GM20431 (cell line): ENCODE measurements around the gene ABLIM2.

Experiments
- in situ Hi-C: fragments of 300-500 bp; cut with MseI, MboI; formaldehyde crosslinking; loops from one replicate; pipeline ENCODE4 v1.15.0; 2020; ENCODE audit warnings: low sequenced_read_pairs; ENCODE audit not compliant: unreplicated experiment

Gene ABLIM2

DNA sequence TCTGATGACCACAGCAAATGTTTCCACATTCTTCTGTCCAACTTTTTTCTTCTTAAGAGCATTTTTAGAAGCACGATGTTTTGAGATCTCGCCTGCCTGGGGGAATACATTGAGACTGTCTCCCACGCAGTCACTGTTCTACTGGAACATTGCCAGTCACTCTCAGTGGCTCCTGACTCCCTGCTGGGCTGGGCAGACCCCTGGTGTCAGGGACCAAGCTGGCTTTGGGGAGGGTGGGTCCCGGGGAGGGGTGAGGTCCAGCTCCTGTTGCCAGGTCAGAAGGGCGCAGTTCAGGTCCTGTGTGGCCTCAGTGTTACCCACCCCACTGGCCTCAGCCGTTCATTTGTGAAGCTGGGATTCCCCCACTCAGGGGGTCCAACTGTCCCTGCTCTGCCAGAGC is 18.9 kb upstream of the ABLIM2 start:
- in situ Hi-C loops, result no loop called here

DNA sequence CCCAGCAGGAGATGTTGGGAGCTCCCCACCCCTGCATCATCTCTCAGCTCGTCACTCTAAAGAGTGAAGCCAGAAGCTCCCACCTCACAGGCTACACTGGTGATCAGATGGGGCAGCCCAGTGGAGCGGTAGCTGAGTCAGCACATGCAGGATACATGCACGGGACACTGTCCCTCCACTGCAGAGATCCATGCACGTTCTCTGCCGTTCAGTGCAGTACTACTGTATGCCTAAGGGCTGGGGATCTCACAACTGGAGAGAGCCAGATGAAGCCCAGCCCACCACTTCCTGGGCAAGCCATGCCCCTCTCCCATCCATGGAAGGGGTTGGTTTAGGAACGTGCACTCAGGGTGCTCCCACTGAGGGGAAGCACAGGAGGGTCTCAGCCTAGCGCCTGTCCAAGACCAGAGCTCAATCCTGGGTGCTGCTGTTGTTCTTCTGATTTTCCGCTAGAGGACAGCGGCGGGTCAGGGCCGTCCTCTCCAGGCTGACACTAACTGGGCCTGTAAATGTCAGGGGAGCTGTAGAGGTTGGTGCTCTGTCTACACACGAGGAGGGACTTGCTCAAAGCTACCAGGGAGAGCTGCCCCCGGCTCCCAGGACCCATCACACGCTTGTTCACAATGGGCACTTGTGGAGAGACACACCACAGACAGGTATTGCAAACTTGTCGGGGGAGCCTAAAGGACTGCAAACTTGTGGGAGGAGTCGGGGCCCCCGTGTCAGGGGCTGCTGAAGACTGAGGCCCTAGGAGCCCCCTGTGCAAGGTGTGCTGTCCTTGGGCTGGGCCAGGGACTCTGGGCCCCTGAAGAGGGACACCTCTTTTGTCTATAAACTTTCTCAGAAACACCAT is 18.2 kb upstream of the ABLIM2 start:
- in situ Hi-C loops, result no loop called here

GRCh38 chr4:8175686-8176085 is 17.1 kb upstream of the ABLIM2 start:
- in situ Hi-C loops, result no loop called here

DNA sequence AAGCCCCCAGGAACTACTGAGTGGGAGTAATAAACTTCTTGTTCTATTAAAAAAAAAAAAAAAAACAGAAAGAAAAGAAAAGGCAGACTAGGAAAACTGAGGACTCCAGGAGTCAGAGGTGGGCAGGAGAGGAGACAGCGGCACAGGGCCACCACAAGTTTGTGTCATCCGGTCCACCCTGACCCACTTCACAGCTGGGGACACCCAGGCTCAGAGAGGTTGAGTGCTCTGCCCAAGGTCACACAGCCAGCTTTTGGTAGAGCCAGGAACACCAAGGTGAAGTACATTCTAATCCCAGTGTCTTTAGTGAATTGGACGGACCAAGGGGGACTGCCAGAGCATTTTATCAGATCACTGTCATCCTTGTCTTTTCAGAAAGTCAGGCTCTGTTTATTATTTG is 16.4 kb upstream of the ABLIM2 start:
- in situ Hi-C loops, result no loop called here

GRCh38 chr4:8173492-8174242 is 15.1 kb upstream of the ABLIM2 start:
- in situ Hi-C loops, result no loop called here

DNA sequence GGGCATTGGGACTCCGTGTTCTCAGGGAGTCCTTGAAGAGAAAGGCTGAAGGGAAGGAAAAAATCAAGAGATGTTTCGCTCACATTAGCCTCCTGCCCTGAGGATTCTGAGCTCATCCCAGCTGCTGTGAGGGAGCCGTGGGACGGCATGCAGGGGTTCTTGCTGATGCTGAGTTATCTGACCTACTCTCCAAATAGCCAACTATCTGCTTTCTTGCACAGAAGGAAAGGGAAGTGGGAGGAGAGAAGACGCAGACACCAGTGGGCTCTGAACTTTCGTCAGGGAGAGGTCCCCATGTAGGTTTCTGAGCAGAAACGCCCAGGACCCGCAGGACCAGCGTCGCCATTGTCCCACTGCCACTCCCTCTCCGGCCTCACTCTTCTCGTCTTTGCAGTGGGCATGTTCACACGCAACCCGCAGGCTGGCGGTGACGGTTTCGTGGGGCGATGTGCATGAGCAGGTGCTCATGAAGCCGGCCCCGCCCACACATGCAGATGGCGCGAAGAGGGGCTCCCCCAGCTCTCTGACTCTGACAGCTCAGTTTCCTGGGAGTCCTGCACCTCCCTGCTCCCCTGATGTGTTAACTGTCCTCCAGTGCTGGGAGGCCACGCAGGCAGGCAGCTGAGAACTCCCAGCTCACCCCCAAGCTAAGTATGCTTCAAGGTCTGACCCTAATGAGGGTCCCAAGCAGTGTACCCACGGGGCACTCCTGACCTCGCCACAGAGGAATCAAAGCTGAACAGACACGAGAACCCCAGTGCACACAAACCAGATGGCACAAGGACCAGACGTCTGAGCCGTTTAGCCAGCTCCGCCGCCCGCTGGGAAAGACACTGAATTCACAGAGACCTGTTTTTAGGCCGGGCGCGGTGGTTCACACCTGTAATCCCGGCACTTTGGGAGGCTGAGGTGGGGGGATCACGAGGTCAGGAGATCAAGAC is 13.6 kb upstream of the ABLIM2 start:
- in situ Hi-C loops, result no loop called here

- in situ Hi-C loops, result no loop called here
These were observed 12.7 kb upstream of the ABLIM2 start for GRCh38 chr4:8171266-8171665.

DNA sequence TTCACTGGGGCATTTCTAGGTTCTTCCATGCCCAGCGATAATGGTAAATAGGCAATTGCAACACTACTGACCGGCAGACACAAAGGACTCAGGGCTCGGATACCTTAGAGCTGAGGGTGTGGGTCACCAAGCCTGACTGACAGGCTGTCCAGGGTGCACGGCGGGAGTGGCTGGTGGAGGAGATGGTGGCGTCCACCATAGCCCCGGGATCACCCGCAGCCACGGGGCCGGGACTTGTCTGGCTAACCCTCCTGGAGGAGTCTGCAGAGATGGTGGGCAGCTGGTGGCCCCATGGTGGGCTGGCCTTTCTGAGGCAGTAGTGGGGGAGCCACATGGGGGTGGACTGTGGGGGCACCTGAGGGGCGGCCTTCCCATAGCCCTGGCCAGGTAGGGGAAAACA is 11.7 kb upstream of the ABLIM2 start:
- in situ Hi-C loops, result no loop called here

GRCh38 chr4:8169763-8170162 is 11.2 kb upstream of the ABLIM2 start:
- in situ Hi-C loops, result no loop called here

- in situ Hi-C loops, result no loop called here
These were observed 10.4 kb upstream of the ABLIM2 start for GRCh38 chr4:8168832-8169598.

- in situ Hi-C loops, result no loop called here
These were observed 9.6 kb upstream of the ABLIM2 start for GRCh38 chr4:8168232-8168631.

DNA sequence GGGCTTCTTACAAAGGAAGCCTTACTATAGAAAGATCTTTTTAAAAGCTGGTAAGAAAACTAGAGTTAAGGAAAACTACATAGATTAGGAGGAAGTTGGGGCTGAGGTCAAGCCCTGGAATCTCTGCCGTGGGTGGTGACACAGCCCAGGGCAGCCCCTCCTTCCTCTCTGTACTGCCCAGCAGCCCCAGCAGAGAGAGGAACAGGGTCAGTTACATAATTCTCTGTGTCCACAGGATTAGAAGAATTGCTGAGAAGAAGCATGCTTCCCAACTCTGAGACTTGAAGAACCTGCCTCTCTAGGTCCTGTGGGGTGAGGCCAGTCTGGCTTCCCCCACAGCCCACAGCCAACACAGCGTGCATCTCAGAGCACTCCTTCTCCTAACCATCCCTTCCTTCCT is 9.2 kb upstream of the ABLIM2 start:
- in situ Hi-C loops, result no loop called here

- in situ Hi-C loops, result no loop called here
These were observed 8.7 kb upstream of the ABLIM2 start for GRCh38 chr4:8167291-8167690.

DNA sequence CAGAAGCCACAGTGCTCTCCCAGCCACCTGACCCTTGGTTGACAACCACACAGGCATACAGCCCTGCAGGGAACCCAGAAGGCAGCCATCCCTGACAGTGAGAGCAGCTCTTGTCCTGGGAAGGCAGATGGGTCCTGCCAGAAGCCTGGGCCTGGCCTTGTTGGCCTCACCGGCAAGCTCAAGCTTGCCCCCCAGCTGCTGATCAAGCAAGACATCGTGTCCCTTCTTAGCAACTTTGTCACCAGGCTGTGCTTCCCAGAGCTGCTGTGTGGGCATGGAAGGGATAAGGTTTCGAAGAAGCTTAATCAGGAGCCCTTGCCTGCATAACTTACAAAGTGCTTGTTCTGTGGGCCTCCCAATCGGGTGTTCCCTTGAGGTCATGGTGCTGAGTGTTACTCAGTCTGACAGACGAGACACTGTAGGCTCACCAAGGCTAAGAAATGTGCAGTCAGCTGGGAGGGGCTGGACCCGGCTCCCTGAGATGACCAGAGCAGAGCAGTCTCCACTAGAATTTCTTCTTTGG is 6.8 kb upstream of the ABLIM2 start:
- in situ Hi-C loops, result no loop called here

- in situ Hi-C loops, result no loop called here
These were observed 6.1 kb upstream of the ABLIM2 start for GRCh38 chr4:8164687-8165086.

- in situ Hi-C loops, result no loop called here
These were observed 5.6 kb upstream of the ABLIM2 start for GRCh38 chr4:8164194-8164565.

- in situ Hi-C loops, result no loop called here
These were observed 5.0 kb upstream of the ABLIM2 start for GRCh38 chr4:8163436-8164193.

GRCh38 chr4:8163026-8163425 is 4.4 kb upstream of the ABLIM2 start:
- in situ Hi-C loops, result no loop called here

- in situ Hi-C loops, result no loop called here
These were observed 4.0 kb upstream of the ABLIM2 start for GRCh38 chr4:8162625-8163024.
